ENCODE measurements around the gene SH2B2. TPM values are rescaled to one million over a fixed set of nuclear protein-coding genes. Genes with fewer than 3 reads are reported as not detected.

The SH2B2 gene
- total and polyA plus RNA-seq, 3 donors from 2014 or later, result 4.6 to 26.6 (median 22.8) TPM

DNA sequence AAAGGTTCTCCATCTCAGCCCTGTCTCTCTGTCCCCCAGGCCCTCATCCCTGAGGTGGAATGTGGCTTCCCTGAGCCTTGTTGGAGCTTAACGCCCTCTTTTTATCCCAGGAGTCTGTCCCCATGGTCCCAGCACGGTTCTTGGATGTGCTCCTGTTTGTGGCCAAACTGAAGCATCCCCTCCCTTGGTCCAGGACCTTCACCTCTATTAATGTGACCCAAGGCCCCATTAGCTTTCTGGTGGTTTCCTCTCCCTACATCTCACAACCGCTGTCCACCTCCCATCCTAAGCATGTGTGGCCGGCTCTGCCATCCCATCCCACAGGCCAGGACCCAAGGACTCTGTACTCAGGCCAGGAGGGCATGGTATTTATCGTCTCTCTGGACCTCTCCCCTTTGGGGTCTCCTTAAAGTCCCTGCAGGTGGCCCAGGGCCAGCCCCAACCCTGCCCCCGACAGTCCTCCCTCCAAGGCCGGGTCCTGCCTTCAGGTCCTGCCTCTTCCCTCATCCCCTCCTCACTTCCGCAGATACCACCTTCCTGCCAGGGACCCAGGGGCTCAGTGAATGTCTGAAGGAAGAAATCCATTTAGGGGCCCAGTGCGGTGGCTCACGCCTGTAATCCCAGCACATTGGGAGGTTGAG, 15.4 kb upstream of the SH2B2 start:
- no peaks in the 10 kb centered on the region for H3K36me3 ChIP-seq (ENCODE audit: low read depth, missing control alignments)
- intact Hi-C loops (cut with DNase I; ENCODE audit: low total_unique reads), result no loop called here
- 97% methylated on average over 8 to 10 of the region's 10 CpGs for WGBS, 2 donors

DNA sequence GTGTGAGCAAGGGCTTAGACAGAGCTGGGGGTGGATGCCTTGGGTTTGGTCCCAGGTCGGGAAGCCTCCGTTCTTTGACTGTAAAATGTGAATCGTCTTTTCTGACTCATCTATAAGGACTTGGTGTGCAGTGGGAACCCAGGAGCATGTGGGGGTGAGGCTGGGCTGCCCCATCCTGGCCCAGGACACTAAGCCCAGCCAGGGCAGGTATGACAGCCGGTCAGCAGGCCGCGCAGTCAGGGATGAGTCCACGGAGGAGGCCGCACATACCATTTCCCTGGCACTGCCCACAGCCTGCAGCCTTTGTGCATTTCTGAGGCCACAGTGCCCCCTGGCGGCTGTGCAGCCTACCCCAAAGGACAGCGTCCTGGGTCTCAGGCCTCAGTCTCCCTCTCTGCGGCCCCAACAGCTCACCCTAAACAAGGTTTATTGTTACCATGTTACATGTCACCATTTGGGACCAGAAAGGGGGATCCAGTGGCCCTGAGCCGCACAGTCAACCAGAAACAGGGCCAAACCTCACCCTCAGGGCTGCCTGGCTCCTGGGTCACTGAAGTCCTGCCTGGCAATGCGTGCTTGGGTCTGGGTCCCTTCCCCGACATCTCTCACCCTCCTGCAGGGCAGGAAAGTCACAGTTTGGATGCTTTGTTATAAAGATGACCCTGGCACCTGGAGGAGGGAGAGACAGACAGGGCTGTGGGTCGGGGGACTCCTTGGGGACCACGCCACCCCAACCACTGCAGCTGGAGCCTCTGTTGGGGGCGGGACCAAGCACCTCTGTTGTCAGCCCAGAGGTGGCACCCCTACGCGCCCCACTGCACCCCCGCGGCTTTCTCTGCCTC, 14.4 kb upstream of the SH2B2 start:
- H3K27ac ChIP-seq, result no peak overlapping the region

More for the DNA sequence above, 15.4 kb upstream of the SH2B2 start:
- Histone ChIP-seq H3K27me3 (no peaks in the 10 kb centered on the region), H3K27ac (no peak overlapping the region), H3K4me3 (no peak overlapping the region), H3K9me3 (no peaks in the 10 kb centered on the region), H3K4me1 (no peaks in the 10 kb centered on the region)
- DNase-seq, result no peak
- TF ChIP-seq, protein P1, sequence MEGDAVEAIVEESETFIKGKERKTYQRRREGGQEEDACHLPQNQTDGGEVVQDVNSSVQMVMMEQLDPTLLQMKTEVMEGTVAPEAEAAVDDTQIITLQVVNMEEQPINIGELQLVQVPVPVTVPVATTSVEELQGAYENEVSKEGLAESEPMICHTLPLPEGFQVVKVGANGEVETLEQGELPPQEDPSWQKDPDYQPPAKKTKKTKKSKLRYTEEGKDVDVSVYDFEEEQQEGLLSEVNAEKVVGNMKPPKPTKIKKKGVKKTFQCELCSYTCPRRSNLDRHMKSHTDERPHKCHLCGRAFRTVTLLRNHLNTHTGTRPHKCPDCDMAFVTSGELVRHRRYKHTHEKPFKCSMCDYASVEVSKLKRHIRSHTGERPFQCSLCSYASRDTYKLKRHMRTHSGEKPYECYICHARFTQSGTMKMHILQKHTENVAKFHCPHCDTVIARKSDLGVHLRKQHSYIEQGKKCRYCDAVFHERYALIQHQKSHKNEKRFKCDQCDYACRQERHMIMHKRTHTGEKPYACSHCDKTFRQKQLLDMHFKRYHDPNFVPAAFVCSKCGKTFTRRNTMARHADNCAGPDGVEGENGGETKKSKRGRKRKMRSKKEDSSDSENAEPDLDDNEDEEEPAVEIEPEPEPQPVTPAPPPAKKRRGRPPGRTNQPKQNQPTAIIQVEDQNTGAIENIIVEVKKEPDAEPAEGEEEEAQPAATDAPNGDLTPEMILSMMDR (IDR thresholded peaks at IDR 0.05), result no peak
- no peak for TF ChIP-seq POLR2A (IDR thresholded peaks at IDR 0.05)

DNA sequence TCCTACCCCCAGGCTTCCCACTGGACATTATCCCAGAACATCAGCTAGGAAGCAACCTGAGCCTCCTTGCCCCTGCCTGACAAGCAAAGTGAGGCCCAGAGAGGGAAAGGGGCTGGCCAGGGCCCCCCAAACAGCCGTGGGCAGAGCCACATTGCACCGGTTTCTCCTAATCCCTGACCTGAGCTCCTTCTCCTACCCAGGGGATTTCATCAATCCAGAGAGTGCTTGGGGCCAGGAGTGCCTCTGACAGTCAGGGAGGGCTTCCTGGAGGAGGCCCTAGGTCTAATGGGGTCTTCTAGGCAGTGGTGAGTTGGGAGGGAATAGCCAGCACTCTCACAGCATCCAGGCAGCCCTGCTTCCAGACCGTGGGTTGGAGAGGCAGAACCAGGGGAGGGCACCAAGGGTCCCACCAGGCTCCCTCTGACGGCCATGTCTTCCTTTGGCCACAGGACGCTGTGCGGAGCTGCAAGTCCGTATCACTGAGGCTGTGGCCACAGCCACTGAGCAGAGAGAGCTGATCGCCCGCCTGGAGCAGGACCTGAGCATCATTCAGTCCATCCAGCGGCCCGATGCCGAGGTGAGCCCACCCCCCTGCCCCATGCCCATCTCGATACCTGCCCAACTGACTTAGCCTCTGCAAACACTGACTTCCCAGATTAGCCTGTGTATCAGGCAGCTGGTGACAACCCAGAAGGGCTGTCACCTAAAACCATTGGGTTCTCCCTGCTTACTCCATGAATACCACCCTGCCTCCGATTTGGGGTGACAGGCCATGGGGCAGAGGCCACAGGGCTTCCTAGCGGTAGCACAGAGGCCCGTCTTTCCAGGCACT, 13.5 kb upstream of the SH2B2 start:
- intact Hi-C loops (cut with DNase I; ENCODE audit: low total_unique reads), result no loop called here
- DNase-seq, result no peak
- no peaks in the 10 kb centered on the region for H3K27me3 ChIP-seq
- no peaks in the 10 kb centered on the region for H3K9me3 ChIP-seq
- H3K27ac ChIP-seq, result no peak overlapping the region
- WGBS, 2 donors, result 91 to 100% methylated on average over 1 to 13 of the region's 16 CpGs
- H3K36me3 ChIP-seq (ENCODE audit: low read depth, missing control alignments), result no peaks in the 10 kb centered on the region
- H3K4me1 ChIP-seq, result no peaks in the 10 kb centered on the region
- TF ChIP-seq, protein P1 (IDR thresholded peaks at IDR 0.05), result no peak
- TF ChIP-seq POLR2A (IDR thresholded peaks at IDR 0.05), result no peak
- H3K4me3 ChIP-seq, result no peak overlapping the region

More for the DNA sequence above, 14.4 kb upstream of the SH2B2 start:
- H3K36me3 ChIP-seq (ENCODE audit: low read depth, missing control alignments), result no peaks in the 10 kb centered on the region
- intact Hi-C loops (cut with DNase I; ENCODE audit: low total_unique reads), result no loop called here
- TF ChIP-seq POLR2A (IDR thresholded peaks at IDR 0.05), result no peak
- TF ChIP-seq, protein P1 (IDR thresholded peaks at IDR 0.05), result peak; percentile 86 to 89 (median 88)
- H3K9me3 ChIP-seq, result no peaks in the 10 kb centered on the region
- H3K4me3 ChIP-seq, result no peak overlapping the region
- H3K27me3 ChIP-seq, result no peaks in the 10 kb centered on the region
- no peaks in the 10 kb centered on the region for H3K4me1 ChIP-seq
- DNase-seq, result peak; percentile 85
- WGBS, 2 donors, result 48 to 59% methylated on average over 21 of the region's 21 CpGs

GRCh38 chr7:102273749-102274712, 12.6 kb upstream of the SH2B2 start:
- no peak overlapping the region for H3K4me3 ChIP-seq
- H3K9me3 ChIP-seq, result no peaks in the 10 kb centered on the region
- no peak for DNase-seq
- no peaks in the 10 kb centered on the region for H3K27me3 ChIP-seq
- no peaks in the 10 kb centered on the region for H3K4me1 ChIP-seq
- intact Hi-C loops (cut with DNase I; ENCODE audit: low total_unique reads), result no loop called here
- H3K36me3 ChIP-seq (ENCODE audit: low read depth, missing control alignments), result no peaks in the 10 kb centered on the region
- H3K27ac ChIP-seq, result no peak overlapping the region
- TF ChIP-seq, protein P1 (IDR thresholded peaks at IDR 0.05), result no peak
- no peak for TF ChIP-seq POLR2A (IDR thresholded peaks at IDR 0.05)
- 88 to 92% methylated on average over 15 to 23 of the region's 23 CpGs for WGBS, 2 donors
